CD4-positive, alpha-beta T cell treated with Interferon alpha-2 for 1 hour (primary cell): ENCODE measurements around the gene HOXB3.
"Not testable (repeated sequence)": the region's sequence is repeated elsewhere in the genome, so short reads cannot be mapped to it uniquely, and the experiment has no call there.

Source experiments
- DNase-seq, 2 donors: peaks; one replicate each; pipeline ENCODE4 v3.0.0-alpha.2; 2020 to 2022

The HOXB3 gene

DNA sequence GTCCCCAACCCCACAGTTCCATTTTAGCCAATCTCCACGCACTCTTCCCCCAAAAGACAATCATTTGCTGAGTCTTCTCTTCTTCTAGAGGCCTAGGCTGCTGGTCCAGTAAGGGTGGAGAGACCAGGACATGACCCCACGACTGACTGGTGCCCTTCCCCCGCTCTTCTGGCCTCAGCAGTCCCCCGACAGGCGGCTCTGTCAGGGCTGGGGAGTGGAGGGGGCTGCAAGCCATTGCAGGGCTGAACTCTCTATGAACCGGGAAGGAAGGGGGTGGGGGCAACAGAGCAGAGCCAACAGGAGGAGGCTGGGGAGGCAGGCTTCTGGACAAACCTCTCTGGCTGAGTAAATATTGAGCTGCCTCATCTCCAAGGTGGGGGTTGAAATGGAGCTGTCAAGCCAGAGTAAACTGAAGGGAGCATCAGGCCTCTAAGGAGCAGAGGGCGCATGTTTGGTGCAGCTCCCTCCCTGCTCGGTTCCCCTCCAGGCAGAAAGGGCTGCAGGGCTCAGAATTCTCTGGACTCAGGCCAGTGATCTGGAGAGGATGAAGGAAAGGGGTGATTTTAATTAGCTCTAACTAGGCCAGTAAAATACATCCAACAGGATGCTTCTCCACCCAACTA is 67.9 kb downstream of the HOXB3 start:
- no peak for DNase-seq

GRCh38 chr17:48520631-48521079 is 69.4 kb downstream of the HOXB3 start:
- DNase-seq: no peak

DNA sequence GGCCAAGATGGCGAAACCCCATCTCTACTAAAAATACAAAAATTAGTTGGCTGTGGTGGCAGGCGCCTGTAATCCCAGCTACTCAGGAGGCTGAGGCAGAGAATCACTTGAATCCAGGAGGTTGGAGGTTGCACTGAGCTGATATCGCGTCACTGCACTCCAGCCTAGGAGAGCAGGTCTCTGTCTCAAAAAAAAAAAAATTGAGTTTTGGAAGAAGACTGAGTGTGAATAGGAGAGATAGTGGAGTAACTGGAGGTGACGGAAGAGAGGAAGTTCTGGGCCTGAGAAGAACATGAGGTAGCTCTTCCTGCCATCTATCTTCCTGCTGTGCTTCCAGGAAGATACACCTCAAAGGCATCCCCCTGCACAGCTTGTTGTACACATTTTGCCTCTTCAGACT is 70.6 kb downstream of the HOXB3 start:
- no peak for DNase-seq

DNA sequence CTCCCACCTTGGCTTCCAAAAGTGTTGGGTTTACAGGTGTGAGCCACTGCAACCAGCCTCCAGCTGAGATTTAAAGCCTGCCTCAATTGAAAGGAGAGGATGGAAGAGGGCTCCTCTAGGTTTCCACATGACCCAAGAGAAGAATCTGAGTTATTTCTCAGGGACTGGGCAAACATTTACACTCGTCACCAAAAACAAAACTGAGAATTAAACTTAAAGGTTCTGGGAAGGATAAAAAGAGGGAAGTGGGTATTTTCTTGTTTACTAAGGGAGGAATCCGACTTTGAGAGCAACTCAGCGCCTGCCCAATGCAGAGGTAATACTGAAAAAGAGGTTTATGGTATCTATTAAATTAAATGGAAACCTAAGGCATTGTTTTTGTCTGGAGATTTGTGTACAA is 72.6 kb downstream of the HOXB3 start:
- no peak for DNase-seq

- no peak for DNase-seq
Measured at GRCh38 chr17:48515925-48516900, 73.8 kb downstream of the HOXB3 start.

DNA sequence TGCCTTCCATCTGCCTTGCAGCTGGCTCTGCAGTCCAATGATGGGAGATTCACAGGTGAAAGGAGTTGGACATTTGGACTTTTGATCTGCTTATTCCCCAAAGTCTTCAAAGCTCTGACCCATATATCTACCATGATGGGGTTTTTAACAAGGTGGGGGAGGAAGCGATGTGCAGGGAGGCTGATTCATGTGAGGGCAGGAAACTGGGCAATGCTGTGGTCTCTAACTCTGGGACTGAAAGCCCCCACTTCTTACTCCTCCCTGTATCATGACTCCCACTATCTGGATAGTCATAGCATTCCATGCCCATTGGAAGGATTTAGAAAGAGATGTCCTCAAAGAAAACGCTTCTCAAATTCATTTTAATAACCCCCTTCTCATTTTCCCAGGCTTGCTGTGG is 75.6 kb downstream of the HOXB3 start:
- no peak for DNase-seq

DNA sequence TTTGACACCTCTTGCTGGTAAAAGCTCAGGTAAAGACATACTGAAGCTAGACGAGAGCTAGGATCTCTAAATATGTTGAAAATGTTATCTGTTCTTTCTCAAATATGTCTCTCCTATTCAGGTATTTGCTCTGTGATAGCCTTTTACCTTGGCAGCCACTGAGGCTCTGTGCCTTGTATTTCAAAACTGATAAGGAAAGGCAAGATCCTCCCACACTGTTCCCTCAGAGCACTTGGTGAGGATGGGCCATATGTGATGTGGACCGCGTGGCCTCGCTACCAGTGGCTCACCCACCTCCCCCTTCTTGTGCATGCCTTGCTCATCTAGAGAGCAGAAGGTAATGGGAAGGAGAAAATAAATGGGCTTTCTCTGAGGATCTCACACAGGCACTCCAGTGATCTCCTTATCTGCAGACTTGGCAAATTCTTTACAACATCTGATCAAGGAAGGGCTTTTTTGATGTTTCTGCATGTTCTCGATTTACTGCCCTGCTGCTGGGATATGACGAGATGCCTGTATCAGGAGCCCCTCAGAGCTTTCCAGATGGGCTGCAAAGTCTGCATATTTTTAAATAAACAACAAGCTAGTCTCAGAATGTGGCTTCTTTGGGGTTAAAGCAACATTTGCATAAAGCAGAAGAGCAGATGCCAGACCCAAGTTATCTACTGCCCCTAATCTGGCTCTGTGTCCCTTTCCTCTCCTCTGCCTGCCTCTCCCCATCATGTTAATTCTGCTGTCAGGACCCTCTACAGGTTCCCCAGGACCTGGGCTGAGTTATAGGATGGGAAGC is 76.2 kb downstream of the HOXB3 start:
- DNase-seq: no peak

DNA sequence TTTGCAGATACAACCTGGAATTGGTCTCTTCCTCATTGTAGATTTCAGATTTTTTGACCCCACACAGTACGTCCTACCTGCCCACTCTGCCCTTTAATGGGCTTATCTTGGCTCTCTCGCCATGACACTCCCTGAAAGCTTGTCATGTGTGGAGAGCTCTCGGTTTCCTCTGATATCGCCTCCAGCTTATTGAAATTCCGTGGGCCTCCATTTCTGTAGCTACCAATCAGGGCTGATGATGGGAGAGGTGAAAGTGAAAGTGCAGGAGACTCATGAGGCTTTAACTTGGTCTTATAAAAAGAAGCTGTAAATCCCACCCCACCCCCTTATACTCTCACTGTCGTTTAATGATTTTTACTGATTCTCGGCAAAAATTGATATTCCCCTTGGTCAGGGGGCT is 76.9 kb downstream of the HOXB3 start:
- DNase-seq: peak; percentile 6 to 57

DNA sequence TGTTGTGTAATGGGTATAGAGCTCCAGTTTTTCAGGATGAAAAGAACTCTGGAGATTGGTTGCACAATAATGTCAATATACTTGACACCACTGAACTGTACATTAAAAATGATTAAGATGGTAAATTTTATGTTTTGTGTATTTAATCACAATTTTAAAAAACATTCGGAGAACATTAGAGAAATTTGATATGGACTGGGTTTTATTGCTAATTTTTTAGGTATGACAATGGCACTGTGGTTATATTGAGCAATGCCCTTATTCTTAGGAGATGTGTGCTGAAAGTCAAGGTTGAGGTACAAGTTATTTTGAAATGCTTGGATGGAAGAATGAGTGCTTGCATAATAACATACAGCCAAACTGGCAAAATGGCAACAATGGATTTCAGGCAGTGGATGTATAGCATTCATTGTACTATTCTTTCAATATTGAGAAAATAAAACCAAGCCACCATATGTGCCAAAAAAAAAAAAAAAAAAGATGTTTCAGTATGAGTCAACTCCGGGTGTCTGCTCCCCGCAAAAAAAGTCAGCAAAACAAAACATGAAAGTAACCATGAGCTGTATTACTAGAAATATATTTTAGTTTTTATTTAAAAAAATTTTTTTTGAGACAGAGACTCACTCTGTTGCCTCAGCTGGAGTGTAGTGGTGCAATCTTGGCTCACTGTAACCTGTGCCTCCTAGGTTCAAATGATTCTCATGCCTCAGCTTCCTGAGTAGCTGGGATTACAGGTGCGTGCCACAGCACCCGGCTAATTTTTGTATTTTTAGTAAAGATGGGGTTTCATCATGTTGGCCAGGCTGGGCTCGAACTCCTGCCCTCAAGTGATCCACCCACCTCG is 79.1 kb downstream of the HOXB3 start:
- peak in 1 of 2 donors; percentile 63 for DNase-seq

GRCh38 chr17:48510381-48510760 is 79.7 kb downstream of the HOXB3 start:
- DNase-seq: no peak

GRCh38 chr17:48509708-48510107 is 80.3 kb downstream of the HOXB3 start:
- DNase-seq: not testable (repeated sequence)

- DNase-seq: no peak
Measured at GRCh38 chr17:48506246-48506645, 83.8 kb downstream of the HOXB3 start.

DNA sequence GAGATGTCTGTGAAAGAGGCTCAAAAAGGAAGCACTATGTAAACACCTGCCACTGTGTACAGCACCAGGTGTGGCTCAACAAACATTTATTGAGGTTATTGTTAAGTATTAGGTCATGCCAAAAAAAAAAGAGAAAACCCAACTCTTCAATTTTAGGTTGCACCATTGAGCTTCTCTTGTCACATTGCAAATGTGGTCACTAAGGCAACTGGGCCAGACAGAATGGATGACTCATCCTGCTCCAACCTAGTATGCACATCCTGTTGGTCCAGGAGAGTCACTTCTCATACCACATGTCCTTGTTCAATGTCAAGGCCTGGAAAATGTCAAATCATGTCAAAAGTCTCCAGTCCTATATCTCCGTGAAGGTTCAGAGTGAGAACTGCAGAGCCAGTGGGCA is 84.3 kb downstream of the HOXB3 start:
- DNase-seq: peak; percentile 46 to 68

GRCh38 chr17:48504953-48505352 is 85.1 kb downstream of the HOXB3 start:
- DNase-seq: no peak

DNA sequence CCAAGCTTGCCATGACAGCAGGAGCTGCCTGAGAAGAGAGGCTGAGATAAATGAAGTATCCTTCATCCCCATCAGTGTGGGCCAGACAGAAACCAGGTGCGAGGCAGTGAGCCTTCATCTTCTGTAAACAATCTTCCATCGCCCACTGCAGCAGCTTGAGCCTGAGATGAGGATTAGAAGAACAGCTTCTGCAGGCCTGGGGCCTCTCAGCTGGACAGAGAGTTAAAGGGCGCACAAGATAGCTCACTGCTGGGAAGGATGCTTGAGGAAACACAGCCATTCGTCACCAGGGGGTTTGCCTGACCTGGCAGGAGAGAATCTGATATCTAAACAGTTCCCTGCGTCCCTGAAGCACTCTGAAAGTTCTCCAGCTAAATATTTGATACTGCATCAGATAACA is 86.3 kb downstream of the HOXB3 start:
- DNase-seq: no peak

DNA sequence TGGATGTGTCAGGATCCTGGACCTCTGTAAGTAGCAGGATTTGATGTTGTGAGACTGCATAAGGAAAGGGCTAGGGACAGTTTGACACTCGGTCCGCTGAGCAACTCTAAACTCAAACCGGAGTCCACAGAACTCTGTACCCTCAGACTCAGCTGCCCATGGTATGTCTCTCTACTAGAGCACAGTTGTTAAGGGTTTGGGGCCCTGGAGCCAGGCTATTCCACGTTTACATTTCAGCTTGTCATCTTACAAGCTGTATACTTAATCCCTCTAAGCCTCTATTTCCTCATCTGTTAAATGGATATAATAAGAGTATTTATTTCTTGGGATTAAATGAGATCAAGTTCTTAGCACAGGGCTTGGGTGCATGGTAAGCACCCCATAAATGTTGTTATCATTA is 87.1 kb downstream of the HOXB3 start:
- DNase-seq: no peak

GRCh38 chr17:48502312-48502711 is 87.7 kb downstream of the HOXB3 start:
- no peak for DNase-seq

DNA sequence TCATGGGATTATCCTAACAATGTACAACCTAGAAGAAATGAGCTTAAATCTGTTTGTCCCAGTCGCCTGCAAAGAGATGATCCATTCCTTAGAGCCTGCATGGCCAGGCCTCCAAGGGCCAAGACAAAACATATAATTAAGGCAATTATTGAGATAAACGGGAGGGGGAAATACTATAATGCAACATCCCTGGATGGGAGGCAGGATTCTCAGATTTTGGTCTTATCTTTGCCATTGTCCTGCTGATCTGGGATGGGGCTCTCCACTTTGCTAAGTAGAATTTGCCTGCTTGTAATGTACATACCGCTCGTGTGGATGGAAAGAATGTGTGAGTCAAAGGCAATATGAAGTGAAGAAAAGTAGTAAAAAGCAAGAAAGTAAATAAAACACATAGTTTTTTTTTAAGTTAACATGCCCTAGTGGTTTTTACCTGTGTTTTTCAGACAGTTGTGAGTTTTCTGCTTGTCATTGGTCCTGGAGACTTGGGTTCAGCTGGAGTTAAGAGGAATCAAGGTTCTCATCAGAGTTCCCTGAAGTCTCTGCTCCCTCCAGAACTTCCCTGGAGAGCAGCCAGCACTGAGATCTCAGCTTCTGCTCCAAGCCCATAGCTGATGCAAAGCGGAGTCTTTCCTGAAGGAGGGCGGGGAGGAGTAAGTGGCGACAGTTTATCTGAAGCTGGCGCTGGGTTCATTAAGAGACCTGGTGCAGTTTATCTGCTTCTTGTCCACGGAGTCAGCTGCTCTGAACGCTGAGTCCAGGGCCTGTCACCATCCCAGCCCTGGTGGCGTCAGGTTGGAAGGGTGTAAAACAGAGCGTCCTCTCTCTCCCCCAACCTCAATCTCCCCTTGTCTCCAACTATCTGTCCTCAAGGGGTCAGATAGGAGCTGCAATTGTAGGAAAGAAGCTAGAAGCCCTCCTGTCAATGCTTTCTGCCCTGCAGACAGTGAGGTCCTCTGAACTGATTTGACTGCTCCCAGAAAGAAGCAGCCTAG is 89.3 kb downstream of the HOXB3 start:
- DNase-seq: no peak

GRCh38 chr17:48499735-48500434 is 90.2 kb downstream of the HOXB3 start:
- no peak for DNase-seq

DNA sequence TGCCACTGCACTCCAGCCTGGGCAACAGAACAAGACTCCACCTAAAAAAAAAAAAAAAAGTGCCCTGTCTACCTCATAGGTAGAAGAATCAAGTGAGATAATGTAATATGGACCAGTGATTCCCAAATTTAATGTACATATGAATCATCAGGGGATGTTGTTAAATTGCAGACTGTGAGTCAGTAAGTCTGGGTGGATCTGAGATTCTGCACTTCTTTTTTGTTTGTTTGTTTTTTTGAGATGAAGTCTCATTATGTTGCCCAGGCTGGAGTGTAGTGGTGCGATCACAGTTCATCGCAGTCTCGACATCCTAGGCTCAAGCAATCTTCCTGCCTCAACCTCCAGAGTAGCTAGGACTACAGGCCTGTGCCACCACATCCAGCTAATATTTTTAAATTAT is 90.8 kb downstream of the HOXB3 start:
- no peak for DNase-seq
